ENCODE measurements around the gene FGF1.

Gene FGF1

DNA sequence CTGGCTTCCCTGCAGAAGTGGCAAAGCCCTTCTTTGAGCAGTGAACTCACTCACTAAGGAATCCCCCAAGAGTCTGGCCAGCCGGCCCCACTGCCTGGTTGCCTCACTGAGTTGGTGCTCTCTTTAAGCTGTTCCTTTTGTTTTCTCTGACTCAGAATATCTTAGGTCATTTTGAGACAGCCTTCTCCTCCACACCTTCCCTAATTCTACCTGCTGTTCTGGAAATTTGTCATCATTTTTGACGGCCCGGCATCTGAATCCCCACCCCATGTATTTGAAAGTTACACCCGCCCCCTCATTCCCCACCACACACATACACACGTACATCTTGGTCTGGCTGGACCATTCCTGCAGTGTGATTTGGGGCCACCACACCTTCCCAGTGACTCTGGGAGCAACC is 41.8 kb downstream of the FGF1 start:
- no peak for DNase-seq

DNA sequence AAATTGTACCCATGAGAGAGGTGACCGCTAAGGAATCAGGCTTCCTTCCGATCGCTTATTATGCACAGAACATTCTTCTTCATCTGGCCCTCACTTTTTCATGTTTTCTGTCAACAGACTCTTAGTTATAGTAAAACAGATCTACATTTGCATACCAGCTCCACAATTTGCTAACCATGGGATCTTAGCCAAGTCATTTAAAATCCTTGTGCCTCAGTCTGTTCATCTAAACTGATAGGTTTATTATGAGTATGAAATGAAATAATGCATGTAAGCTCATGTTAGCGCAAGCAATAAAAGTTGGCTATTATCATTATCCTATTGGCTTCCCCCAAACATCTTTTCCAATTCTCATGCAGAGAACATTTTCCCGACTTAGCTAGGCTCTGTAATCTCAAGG is 42.3 kb downstream of the FGF1 start:
- DNase-seq = no peak

DNA sequence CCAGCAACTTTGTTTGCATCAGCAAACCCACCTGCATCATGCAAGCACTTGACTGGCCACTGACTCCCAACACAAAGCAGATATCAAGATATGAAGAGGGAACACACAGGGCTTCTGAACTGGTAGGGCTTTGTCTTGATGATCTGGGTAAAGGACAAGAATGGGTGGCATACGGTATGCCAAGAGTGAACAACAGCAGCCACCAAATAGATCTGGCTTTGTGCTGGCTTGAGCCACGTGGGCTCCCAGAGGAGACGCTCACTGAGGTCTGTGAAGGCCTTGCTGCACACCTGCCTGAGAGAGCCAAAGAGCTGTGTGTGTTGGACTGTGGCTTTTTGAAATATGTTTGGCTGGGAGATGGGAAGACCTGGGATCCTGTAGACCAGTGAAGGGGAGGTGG is 43.5 kb downstream of the FGF1 start:
- DNase-seq = no peak

DNA sequence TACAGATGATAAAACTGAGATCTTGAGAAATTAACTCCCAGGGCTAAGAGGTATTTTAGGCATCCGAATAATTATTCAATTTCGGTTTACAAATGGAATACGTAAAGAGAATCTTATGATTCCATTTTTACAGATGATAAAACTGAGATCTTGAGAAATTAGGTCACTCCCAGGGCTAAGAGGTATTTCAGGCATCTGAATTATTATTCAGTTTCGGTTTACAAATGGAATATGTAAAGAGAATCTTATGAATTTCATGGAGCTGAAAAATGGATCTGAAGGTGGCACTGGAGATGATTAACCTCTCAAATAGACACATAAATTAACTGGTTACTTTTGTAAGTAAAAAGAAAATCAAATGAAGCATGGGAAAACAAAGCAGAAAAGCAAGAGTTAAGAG is 44.2 kb downstream of the FGF1 start:
- DNase-seq = no peak

DNA sequence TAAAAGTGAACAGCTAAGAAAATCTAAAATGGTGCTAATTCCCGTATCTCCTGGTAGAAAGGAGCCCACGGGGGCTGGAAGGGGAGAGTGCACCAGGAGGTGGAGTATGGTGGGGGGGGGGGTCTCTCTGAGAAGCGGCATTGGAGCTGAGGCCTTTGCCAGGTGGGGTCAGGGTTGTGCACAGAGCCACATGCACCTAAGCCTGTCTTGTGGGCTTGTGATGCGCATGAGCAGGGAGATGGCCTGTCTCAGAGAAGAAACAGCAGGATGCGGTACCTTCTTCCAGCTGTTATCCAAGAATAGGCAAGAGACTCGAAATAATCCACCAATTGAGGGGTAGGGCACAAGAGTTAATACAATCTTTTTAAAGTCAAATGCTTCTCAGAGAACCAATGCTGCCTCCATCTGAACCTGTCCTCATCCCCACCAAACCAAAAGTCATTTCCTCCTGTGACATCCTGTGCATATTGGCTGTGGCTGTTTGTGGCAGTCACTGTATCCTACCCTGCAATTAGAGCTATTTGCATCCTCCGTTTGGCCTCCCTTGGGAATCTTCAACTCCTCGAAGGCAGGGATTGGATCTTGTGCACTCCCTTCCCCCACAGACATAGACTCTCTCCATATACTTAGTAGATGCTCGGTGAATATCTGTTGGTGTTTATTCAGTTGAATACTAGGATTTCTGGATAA is 45.4 kb downstream of the FGF1 start:
- no peak for DNase-seq

DNA sequence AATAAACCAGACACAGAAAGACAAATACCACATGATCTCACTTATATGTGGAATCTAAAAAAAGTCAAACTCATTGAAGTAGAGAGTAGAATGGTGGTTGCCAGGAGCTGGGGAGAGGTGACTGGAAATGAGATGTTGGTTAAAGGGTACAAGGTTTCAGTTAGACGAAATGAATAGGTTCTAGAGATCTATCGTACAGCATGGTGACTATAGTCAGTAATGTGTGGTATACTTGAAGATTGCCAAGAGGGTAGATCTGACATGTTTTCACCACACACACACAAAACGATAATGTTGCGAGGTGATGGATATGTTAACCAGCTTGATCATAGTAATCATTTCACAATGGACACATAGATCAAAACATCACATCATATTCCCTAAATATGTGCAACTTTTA is 46.4 kb downstream of the FGF1 start:
- DNase-seq = no peak

DNA sequence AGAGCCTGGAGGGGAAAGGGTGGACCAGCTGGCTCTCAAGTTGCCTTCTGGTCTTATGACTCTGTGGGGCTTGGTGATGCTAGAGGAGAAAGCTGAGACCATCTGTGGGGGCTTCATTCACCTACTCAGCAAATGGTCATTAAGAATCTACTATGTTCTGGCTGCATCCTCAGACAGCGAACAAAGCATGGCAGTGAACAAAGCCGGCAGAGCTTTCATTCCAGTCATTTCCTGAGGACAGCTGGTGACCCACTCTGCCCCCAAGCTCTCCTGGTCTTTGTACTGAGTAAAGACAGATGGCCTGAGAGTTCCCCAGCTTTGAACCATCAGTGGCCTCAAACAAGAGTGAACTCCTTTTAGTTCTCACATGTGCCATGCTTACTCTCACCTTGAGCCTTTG is 48.0 kb downstream of the FGF1 start:
- no peak for DNase-seq

DNA sequence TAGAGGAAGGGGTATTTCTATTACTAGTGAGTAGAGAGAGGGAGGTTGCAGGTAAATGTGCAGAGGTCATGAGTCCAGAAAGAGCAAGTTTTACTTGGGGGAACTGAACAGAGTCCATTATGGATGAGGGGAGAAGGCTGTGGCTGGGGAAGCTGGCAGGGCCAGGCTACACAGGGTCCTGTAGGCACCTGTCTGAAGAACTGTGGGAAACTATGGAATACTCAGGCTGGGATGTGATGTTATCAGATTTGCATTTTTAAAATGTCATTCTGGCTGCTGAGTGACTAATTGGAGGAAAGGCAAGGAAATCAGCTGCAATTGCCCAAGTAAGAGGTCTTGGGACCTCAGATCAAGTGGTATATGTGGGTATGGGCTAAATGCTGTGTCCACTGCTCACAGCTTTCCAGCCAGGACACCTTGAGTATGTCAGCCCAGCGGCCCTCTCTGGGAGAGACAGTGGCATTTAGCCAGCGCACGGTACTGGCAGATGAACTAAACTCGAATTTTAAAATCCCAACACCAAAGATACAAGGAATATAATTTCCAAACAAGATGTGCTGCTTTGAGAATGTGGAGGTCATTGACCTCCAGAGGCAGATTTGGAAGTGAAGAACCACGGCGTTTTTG is 49.1 kb downstream of the FGF1 start:
- DNase-seq = no peak

DNA sequence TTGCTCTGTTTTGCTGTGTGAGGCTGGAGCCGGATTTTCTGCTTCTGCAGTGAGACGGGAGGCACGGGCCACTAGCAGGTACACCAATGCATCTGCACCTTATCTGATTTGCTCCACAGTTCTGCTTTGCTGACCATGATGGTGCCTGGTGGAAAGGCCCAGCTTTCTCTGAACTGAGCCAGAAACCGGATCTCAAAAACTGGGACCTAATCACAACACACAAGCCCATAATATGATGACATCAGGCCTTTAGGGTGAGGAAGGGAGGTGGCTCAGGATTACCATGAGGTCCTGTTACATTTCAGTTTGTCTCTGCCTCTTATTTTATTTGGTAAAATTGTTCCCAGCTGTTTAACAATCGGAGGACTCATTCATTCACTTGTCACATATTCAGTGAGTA is 49.8 kb downstream of the FGF1 start:
- peak; percentile 23 for DNase-seq

DNA sequence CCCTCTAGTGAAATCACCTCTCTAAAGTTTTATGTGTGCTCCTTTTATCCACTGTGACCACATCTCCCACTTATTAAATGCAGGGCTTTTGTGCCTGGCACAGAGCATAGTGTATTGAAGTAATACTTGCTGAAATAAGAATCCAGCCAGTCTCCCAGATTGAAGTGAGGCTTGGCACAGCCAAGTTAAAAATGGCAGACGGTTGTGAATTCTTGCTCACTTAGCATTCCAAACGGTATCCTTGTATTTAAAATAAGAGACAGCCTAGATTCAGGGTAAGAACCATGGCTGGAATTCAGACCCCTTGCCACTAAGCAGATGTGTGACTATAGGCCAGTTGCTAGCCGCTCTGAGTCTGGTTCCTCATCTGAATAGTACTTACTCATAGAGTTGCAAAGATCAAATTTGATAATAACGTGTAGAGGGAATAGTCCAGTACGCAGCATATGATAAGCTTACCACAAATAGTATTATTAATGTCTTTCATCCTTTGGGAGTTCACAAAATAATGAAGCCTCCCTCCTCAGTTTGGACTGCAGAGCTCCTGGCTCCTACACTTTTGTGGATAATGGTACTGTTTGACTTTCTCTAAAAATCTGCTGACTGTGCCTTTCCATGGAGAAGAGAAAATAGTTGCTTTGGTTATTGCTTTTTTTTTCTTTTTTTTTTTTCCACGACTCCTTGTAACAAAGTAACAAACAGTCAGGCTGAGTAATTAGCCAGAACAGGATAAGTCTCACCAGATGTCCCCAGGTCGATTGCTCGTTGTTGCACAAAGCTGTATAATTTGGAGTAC is 51.5 kb downstream of the FGF1 start:
- no peak for DNase-seq

DNA sequence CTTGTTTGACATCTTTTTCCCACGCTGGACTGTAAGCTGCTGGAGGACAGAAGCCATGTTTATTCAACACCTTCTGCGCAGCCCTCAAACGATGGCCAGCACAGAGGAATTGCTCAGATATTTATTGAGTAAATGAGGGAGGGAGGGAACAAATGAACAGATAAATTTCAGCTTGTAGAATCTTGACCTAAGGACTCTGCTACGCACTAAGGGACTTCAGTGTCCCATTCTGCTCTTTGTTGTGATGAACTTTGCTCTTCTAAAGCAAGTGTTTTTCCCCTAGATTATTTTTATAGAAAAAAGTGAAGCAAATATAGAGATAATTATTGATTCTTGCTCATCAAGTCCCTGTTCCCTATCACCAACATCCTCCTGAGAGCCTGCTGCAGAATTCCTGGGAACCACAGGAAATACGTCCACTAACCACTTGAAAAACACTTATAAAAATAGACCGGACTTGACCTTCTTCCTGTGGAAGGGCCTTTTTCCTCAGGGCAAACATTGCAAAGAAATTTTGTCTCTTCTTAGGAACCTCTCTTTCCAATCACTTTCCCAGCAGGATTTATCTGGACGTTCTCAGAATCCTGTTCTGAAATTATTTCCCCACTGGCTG is 54.9 kb downstream of the FGF1 start:
- DNase-seq = no peak

DNA sequence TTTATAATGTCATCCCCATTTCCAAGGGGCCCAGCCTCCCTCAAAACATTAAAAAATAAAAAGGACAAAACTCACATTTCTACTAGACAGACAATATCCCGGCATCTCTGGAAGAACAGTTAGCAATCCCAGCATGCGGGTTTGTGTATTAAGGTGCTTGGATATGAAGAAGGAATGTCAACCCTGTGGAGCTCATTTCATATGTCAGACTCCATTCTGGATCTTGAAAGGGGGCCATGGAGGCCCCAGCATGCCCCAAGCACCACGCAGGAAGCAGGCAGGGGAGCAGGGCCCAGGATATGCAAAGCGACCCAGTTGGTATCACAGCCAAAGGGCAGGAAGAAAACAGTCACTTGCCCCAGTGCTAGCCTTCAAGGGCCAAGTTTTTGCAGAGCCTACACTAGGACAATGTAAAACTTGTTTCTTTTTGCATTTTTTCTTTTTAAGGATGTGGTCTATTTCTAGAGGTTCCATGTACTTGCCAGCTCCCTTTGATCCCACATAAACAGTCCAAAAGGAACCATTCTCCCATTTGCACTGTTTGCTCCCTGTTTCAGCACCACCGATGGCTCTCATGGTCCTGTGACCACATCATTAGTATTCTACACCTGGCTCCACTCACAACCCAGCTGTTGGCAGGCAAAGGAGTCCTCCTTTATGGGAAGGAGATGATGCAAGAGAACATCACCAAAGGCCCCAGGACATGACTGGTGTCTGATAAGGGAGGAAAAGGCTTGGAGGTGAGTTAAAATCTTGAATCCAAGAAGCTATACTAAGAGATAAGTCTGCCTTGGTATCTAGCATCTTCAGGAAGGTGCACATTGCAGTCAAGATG is 58.3 kb downstream of the FGF1 start:
- no peak for DNase-seq

DNA sequence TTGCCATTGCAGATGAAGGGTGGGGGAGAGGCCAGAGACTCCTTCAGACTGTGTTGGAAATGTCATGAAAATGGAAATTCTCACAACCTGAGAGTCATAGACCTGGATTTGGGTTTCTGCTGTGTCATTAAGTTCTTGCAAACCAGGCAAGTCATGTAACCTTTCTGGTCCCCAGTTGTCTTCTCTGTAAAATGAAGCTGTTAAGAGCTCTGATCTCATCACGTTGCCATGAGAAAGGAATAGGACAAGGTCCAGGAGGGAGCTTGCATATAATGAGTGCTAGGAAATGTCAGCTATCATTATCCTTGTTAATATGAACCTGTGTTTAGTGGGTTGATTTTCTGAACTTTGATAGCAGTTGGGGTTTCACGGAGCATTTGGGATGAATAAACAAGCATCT is 59.1 kb downstream of the FGF1 start:
- DNase-seq = no peak

DNA sequence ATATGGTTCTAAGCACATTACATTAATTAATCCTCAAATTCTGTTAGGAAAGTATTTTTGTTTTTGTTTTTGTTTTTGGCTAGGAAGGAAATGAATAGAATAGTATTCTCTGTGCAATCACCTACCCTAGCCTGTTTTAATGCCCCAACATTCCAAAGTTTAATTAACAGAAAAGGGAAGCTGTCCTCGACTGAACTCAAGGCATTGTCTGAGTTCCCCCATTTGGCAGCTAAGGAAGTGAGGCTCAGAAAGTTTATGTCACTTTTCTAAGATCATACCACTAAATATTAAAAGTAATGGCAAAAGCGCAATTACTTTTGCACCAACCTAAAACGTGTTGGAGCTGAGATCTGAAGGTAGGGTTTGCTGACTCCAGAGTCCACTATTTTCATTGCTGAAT is 59.8 kb downstream of the FGF1 start:
- DNase-seq = no peak

DNA sequence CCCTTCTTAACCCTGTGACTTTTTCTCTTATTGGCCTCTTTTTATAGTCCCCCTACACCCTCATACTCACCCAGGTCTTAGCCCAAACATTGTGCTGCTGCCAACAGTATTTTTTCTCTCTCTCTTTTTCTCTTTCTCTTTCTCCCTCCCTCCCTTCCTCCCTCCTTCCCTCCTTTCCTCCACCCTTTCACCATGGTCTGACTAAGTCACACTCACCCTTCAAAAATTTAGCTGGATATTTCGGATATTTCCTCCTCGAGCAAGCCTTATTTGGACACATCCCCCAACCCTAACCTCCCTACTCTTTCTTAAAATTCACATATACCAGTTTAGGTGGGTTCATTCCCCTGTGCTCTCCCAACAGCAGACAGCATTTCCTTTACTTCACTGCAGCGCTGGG is 64.7 kb downstream of the FGF1 start:
- DNase-seq = no peak

DNA sequence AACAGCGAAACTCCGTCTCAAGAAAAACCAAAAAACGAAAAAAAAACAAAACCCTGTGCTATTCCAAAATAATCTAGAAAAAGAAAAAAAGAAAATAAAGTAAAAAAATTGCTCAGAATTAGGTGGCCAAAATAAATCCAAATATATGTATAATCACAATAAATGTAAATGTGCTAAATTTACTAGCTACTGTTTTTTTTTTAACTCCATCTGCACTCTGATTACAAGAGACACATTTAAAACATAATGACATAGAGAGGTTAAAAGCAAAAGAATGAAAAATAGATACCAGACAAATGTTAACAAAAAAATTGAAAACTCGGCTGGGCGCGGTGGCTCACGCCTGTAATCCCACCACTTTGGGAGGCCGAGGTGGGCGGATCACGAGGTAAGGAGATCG is 66.1 kb downstream of the FGF1 start:
- DNase-seq = no peak

DNA sequence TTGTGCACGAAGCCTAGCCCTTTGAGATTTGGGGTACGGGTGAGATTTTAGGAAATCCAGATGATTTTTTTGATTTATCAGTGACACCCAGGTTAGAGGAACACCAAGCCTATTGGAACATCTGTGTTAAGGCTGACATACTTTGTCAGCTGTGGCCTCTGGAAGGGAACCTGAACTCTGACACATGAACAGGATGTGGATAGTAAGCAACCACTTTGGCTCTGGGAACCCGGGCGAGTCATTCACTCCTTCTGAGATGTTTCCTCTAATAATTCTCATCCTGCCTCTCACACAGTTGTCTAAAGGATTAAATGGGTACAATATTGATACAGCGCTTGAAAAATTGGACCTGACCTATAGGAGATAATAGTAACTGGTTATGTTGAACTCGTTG is 67.8 kb downstream of the FGF1 start:
- DNase-seq = no peak

DNA sequence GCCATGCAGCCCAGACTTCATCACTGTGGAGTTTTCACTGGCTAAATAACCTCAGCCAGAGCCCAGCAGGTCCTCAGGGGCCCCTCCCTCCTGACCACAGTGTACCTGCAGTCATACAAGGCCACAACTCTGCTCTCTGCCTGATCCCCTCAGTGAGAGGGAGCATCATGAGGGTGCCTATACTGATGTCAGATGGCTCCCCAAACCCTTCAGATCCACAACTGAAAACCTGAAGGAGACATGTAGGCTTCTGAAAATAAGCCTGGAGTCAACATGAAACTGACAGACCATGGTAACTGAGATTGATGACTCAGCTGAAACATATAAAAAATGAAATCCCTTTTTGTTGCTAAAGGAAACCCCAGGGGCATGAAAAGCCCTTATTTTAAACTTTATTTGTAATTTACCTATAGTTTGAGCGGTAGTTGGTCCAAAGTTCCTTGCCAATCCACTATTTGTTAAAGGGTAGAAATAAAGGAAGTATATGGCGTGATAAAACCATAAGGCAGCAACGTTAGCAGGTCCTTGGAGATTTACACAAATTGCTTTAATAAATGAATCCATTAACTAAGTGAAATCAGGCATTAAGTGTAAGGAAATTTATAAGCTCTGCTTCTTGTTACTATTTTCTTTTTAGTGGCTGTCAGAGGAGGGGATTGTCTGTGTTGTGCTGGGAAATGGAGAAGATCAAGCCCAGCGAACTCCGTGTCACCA is 68.3 kb downstream of the FGF1 start:
- DNase-seq = no peak

DNA sequence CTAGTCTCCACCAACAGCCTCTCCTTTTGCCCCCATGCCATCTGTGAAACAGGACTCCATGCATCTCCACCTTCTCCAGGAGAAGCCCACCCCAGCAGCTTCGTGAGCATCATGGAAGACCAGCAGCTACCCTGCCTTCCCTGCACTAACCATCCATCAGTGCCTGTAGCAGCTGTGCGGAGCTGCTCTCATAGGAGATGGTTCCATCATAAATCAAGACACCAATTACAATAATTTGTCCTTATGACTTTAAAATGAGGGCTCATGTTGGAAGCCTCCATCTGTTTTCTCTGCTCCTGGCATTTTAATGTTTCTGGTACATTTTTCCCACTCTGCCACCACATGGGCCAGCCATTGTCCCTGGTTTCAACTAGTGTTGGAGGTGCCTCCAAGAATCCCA is 69.9 kb downstream of the FGF1 start:
- no peak for DNase-seq

DNA sequence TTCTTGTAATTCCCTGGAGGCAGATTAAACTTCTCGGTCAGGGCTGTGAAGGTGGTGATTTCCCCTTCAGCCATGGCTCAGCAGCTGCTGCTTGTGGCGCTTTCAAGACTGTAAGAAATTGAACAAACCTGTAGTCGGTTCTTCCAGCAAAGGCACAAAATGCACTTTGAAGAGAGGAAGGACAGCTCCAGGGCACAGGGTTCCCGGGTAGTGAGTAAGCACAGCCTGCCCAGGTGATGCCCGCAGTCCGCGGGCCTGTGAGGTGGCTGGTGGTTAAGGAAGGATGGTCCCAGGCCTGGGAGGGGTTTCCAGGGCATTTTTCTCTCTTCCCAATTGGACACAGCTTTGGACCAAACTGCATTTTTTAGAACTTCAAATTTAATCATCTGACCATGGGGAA is 71.8 kb downstream of the FGF1 start:
- no peak for DNase-seq

DNA sequence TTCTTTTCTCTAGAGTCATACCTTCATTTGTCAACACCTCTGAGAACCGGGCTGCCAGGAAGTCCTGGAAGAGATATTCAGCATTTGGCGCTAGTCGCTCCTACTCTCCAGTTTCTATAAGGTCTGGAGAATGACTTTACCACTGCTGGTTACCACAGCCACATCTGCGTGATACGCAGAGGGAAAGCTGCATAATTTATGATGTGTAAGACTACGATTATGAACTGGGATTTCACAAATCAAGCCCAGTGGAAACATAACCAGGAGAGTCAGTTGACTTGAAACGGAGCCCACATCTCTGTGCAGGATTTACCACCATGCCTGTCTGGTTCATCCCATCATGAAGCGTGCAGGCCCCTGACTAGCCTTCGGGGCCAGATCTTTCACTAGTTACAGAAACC is 72.6 kb downstream of the FGF1 start:
- no peak for DNase-seq

Data from right kidney (tissue), 1 donor.